Neural cell (in vitro differentiated cells): ENCODE data around the gene ROS1. TPM values are rescaled to one million over a fixed set of nuclear protein-coding genes. Genes with fewer than 3 reads are reported as not detected.

Experiments
- H2AFZ ChIP-seq: fragments of 200-600, 300-800 bp; sonication (generic), shearing (Covaris generic); 2 replicates; pipeline ENCODE4 v1.6.0; 2014; ENCODE audit warnings: low read depth, mild to moderate bottlenecking, antibody characterized with exemption, low read length, moderate library complexity
- H3F3A ChIP-seq: fragments of 200-600 bp; shearing (Covaris generic); 2 replicates; pipeline ENCODE4 v1.6.1; 2016; ENCODE audit warnings: mild to moderate bottlenecking, moderate library complexity, mixed read lengths, antibody characterized with exemption, low read length; ENCODE audit not compliant: insufficient read depth, poor library complexity, severe bottlenecking
- H3K27ac ChIP-seq: fragments of 200-600, 300-800 bp; sonication (generic), shearing (Covaris generic); 2 replicates; pipeline ENCODE4 v1.5.1; 2014; ENCODE audit warnings: mild to moderate bottlenecking, low read length, moderate library complexity
- H3K27me3 ChIP-seq: fragments of 300-800, 200-600 bp; sonication (generic), shearing (Covaris generic); 2 replicates; pipeline ENCODE4 v1.6.0; 2014; ENCODE audit warnings: mild to moderate bottlenecking, low read depth, low read length, moderate library complexity; ENCODE audit not compliant: insufficient read depth
- H3K36me3 ChIP-seq: fragments of 300-800, 200-600 bp; sonication (generic), shearing (Covaris generic); 2 replicates; pipeline ENCODE4 v1.5.1; 2014; ENCODE audit warnings: mild to moderate bottlenecking, antibody characterized with exemption, low read length, moderate library complexity; ENCODE audit not compliant: insufficient read depth
- H3K4me2 ChIP-seq: fragments of 300-800, 200-600 bp; sonication (generic), shearing (Covaris generic); 2 replicates; pipeline ENCODE4 v1.6.0; 2014; ENCODE audit warnings: mild to moderate bottlenecking, low read length
- H3K4me3 ChIP-seq: fragments of 300-800, 200-600 bp; sonication (generic), shearing (Covaris generic); 2 replicates; pipeline ENCODE4 v1.5.1; 2014; ENCODE audit warnings: mild to moderate bottlenecking, low read length, moderate library complexity
- H3K79me2 ChIP-seq: fragments of 200-600 bp; shearing (Covaris generic); replicated peaks from 2 replicates; pipeline ENCODE4 v1.6.0; 2014; ENCODE audit warnings: mild to moderate bottlenecking, low read length, moderate library complexity; ENCODE audit not compliant: insufficient read depth
- H3K9ac ChIP-seq: fragments of 300-800, 200-600 bp; sonication (generic), shearing (Covaris generic); 2 replicates; pipeline ENCODE4 v1.6.1; 2016; ENCODE audit warnings: mild to moderate bottlenecking, low read length, mixed read lengths
- H3K9me2 ChIP-seq: fragments of 200-600 bp; shearing (Covaris generic); 2 replicates; pipeline ENCODE4 v1.6.1; 2016; ENCODE audit warnings: mild to moderate bottlenecking, low read length, mixed read lengths; ENCODE audit not compliant: insufficient read depth
- H3K9me3 ChIP-seq: fragments of 200-600, 300-800 bp; sonication (generic), shearing (Covaris generic); 2 replicates; pipeline ENCODE4 v1.6.1; 2016; ENCODE audit warnings: mild to moderate bottlenecking, mixed run types, low read length, moderate library complexity, mixed read lengths
- H4K20me1 ChIP-seq: fragments of 200-600 bp; shearing (Covaris generic); 2 replicates; pipeline ENCODE4 v1.6.1; 2016; ENCODE audit warnings: mild to moderate bottlenecking, mixed run types; ENCODE audit not compliant: insufficient read depth
- CTCF ChIP-seq: fragments of 450-650 bp; IDR thresholded peaks from 2 replicates; pipeline ENCODE4 v1.5.1; 2014; ENCODE audit warnings: antibody characterized with exemption, mild to moderate bottlenecking, moderate library complexity; ENCODE audit not compliant: poor library complexity, severe bottlenecking
- EP300 ChIP-seq: fragments of 450-650 bp; conservative IDR thresholded peaks from 2 replicates; pipeline ENCODE4 v1.6.1; 2014; ENCODE audit warnings: antibody characterized with exemption, mild to moderate bottlenecking, moderate library complexity; ENCODE audit not compliant: poor library complexity, severe bottlenecking
- EZH2 ChIP-seq: fragments of 200-600, 300-800 bp; shearing (Covaris generic), sonication (generic); IDR thresholded peaks from 2 replicates; pipeline ENCODE4 v1.6.1; 2014; ENCODE audit warnings: antibody characterized with exemption, low read length, borderline replicate concordance, mild to moderate bottlenecking; ENCODE audit not compliant: insufficient read depth, poor library complexity, severe bottlenecking
- MXI1 ChIP-seq: fragments of 450-650 bp; conservative IDR thresholded peaks from 2 replicates; pipeline ENCODE4 v1.6.1; 2014; ENCODE audit warnings: antibody characterized with exemption, mild to moderate bottlenecking; ENCODE audit not compliant: poor library complexity, severe bottlenecking
- POLR2AphosphoS5 ChIP-seq: IDR thresholded peaks from 2 replicates; pipeline ENCODE4 v1.6.1; 2012
- RAD21 ChIP-seq: fragments of 450-650 bp; conservative IDR thresholded peaks from 2 replicates; pipeline ENCODE4 v1.6.1; 2014; ENCODE audit warnings: antibody characterized with exemption, mild to moderate bottlenecking, moderate library complexity
- REST ChIP-seq: IDR thresholded peaks from 2 replicates; pipeline ENCODE4 v1.6.1; 2012; ENCODE audit warnings: borderline replicate concordance
- SMC3 ChIP-seq: fragments of 450-650 bp; conservative IDR thresholded peaks from 2 replicates; pipeline ENCODE4 v1.6.1; 2014; ENCODE audit warnings: antibody characterized with exemption, mild to moderate bottlenecking, moderate library complexity; ENCODE audit not compliant: poor library complexity
- TAF1 ChIP-seq: IDR thresholded peaks from 2 replicates; pipeline ENCODE4 v1.6.1; 2012; ENCODE audit warnings: low read depth
- polyA plus RNA-seq: library from polyadenylated mRNA; depleted of rRNA; stranded (reverse); fragments of >200 nt; gene quantifications from 2 replicates; pipeline ENCODE4 v1.2.3, GENCODE V29; 2014

ROS1 gene
- polyA plus RNA-seq, 1 donor from 2014 or later, result not detected

GRCh38 chr6:117391874-117392583 is 33.7 kb downstream of the ROS1 start:
- H3K36me3 ChIP-seq, result no peaks in the 10 kb centered on the region
- H3K79me2 ChIP-seq, result no peaks in the 10 kb centered on the region
- no peak overlapping the region for H2AFZ ChIP-seq
- TF ChIP-seq MXI1, result no peak
- no peak for TF ChIP-seq RAD21
- no peak for TF ChIP-seq REST
- TF ChIP-seq EZH2, result no peak
- TF ChIP-seq EP300, result no peak
- no peak for TF ChIP-seq CTCF
- TF ChIP-seq TAF1, result no peak
- no peak for TF ChIP-seq SMC3
- TF ChIP-seq POLR2AphosphoS5, result no peak
- no peak overlapping the region for H3K27ac ChIP-seq
- no peak overlapping the region for H3K4me3 ChIP-seq
- no peak overlapping the region for H3K4me2 ChIP-seq
- H4K20me1 ChIP-seq, result no peaks in the 10 kb centered on the region
- no peaks in the 10 kb centered on the region for H3K9me3 ChIP-seq
- no peak overlapping the region for H3K9ac ChIP-seq
- no peaks in the 10 kb centered on the region for H3K27me3 ChIP-seq
- no peaks in the 10 kb centered on the region for H3K9me2 ChIP-seq
- H3F3A ChIP-seq, result no peaks in the 10 kb centered on the region

GRCh38 chr6:117389227-117390057 is 36.3 kb downstream of the ROS1 start:
- no peaks in the 10 kb centered on the region for H3K36me3 ChIP-seq
- no peaks in the 10 kb centered on the region for H4K20me1 ChIP-seq
- H2AFZ ChIP-seq, result no peak overlapping the region
- H3K4me2 ChIP-seq, result no peak overlapping the region
- H3K79me2 ChIP-seq, result no peaks in the 10 kb centered on the region
- H3K27ac ChIP-seq, result no peak overlapping the region
- no peaks in the 10 kb centered on the region for H3K9me3 ChIP-seq
- H3K9me2 ChIP-seq, result no peaks in the 10 kb centered on the region
- H3F3A ChIP-seq, result no peaks in the 10 kb centered on the region
- H3K4me3 ChIP-seq, result no peak overlapping the region
- no peaks in the 10 kb centered on the region for H3K27me3 ChIP-seq
- H3K9ac ChIP-seq, result no peak overlapping the region
- TF ChIP-seq SMC3 (no peak), EZH2 (no peak), EP300 (no peak), CTCF (no peak), POLR2AphosphoS5 (no peak), MXI1 (no peak), TAF1 (no peak), RAD21 (no peak), REST (no peak)
